Measurements from ENCODE around the gene LARP7. TPM values are rescaled to one million over a fixed set of nuclear protein-coding genes. Genes with fewer than 3 reads are reported as not detected.
"Not testable (repeated sequence)": the region's sequence is repeated elsewhere in the genome, so short reads cannot be mapped to it uniquely, and the experiment has no call there.

Gene LARP7
- total RNA-seq, 1 donor from 2014 or later: 154 TPM

DNA sequence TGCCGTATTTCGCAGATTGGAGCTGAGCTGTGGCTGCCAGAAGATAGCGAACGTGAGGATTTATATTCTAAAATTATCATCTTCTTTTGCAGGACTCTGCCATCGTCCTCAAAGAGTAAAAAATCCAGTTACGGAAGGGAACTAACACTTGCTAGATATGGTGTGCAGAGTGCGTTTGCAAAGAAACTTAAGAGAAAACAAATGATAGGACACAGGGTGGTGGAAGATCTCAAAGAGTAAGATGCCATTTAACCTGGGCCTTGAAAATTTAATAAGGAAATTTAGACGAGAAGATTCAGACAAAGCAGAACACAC lies 566 bp downstream of the LARP7 start:
- Mint-ChIP-seq H3K27me3 (ENCODE audit: insufficient read depth, low read depth) (peaks cover 2% of the 10 kb centered on the region), H3K9me3 (no peaks in the 10 kb centered on the region), H3K4me1 (peaks cover 8% of the 10 kb centered on the region), H3K36me3 (peaks cover 2% of the 10 kb centered on the region), H3K4me3 (no peak overlapping the region), H3K27ac (no peak overlapping the region)
- TF ChIP-seq CTCF (IDR thresholded peaks at IDR 0.05): no peak
- no peak for TF ChIP-seq EZH2 (IDR thresholded peaks at IDR 0.05)
- TF ChIP-seq EZH2phosphoT487 (IDR thresholded peaks at IDR 0.05): no peak
- Histone ChIP-seq H3K27ac (peak overlapping the region; percentile 94), H3K4me2 (peak overlapping the region; percentile 87), H4K20me1 (ENCODE audit: low read depth) (no peaks in the 10 kb centered on the region), H3K4me3 (peak overlapping the region; percentile 93), H3K79me2 (ENCODE audit: low read depth) (peaks cover 93% of the 10 kb centered on the region), H3F3A (ENCODE audit: low read depth) (peaks cover 77% of the 10 kb centered on the region), H3K9ac (peak overlapping the region; percentile 86), H3K36me3 (peaks cover 4% of the 10 kb centered on the region), H2AFZ (replicated peaks) (no peak overlapping the region), H3K27me3 (no peaks in the 10 kb centered on the region), H3K9me3 (ENCODE audit: low read depth) (no peaks in the 10 kb centered on the region), H3K4me1 (peaks cover 24% of the 10 kb centered on the region)
- no peak for DNase-seq (ENCODE audit: low spot score)

GRCh38 chr4:112642526-112642925 lies 5.6 kb downstream of the LARP7 start:
- Mint-ChIP-seq H3K27me3 (ENCODE audit: insufficient read depth, low read depth) (peaks cover 2% of the 10 kb centered on the region), H3K4me3 (no peak overlapping the region), H3K27ac (no peak overlapping the region), H3K4me1 (peaks cover 2% of the 10 kb centered on the region), H3K9me3 (no peaks in the 10 kb centered on the region), H3K36me3 (peaks cover 14% of the 10 kb centered on the region)
- Histone ChIP-seq H3K9me3 (ENCODE audit: low read depth) (no peaks in the 10 kb centered on the region), H3K4me2 (no peak overlapping the region), H3K9ac (no peak overlapping the region), H3K27me3 (no peaks in the 10 kb centered on the region), H3K4me1 (peaks cover 30% of the 10 kb centered on the region), H3K36me3 (peaks cover 8% of the 10 kb centered on the region), H3K79me2 (ENCODE audit: low read depth) (peaks cover 100% of the 10 kb centered on the region), H3K4me3 (no peak overlapping the region), H2AFZ (replicated peaks) (no peak overlapping the region), H4K20me1 (ENCODE audit: low read depth) (peaks cover 9% of the 10 kb centered on the region), H3K27ac (peak overlapping the region; percentile 80), H3F3A (ENCODE audit: low read depth) (peaks cover 96% of the 10 kb centered on the region)
- no peak for DNase-seq (ENCODE audit: low spot score)
- no peak for TF ChIP-seq EZH2phosphoT487 (IDR thresholded peaks at IDR 0.05)
- no peak for TF ChIP-seq EZH2 (IDR thresholded peaks at IDR 0.05)

DNA sequence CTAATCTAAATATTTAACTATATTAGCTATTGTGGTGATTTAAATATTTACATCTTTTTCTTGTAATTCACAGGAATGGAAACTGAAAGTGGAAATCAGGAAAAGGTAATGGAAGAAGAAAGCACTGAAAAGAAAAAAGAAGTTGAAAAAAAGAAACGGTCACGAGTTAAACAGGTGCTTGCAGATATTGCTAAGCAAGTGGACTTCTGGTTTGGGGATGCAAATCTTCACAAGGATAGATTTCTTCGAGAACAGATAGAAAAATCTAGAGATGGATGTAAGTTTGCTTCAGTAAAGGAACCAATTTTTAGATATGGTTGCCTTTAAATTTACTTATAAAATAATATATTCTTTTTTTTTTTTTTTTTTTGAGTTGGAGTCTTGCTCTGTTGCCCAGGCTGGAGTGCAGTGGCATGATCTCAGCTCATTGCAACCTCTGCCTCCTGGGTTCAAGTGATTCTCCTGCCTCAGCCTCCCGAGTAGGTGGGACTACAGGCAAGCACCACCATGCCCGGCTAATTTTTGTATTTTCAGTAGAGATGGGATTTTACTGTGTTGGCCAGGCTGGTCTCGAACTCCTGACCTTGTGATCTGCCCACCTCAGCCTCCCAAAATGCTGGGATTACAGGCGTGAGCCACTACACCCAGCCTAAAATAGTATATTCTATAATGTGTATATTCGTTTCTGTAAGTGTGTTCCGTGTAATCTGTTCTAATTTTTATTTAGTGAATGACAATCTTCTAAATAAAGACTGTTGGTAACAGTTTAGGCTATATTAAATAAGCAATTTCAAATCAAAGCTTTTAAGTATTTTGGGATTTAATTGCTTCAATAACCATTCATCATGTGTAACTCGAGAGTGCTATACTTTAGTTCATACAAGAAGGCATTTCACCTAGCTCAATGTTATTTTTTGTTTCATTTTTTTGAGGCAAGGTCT lies 7.9 kb downstream of the LARP7 start:
- H3K27ac Mint-ChIP-seq; H3K9me3 ChIP-seq (ENCODE audit: low read depth); H3K4me3 Mint-ChIP-seq; H3K9ac ChIP-seq; H4K20me1 ChIP-seq (ENCODE audit: low read depth); H3K27me3 Mint-ChIP-seq (ENCODE audit: insufficient read depth, low read depth); H3K27me3 ChIP-seq; H3K4me1 Mint-ChIP-seq; H3K9me3 Mint-ChIP-seq; H2AFZ ChIP-seq (replicated peaks); DNase-seq (ENCODE audit: low spot score): not testable (repeated sequence)
- H3K79me2 ChIP-seq (ENCODE audit: low read depth): peaks cover 100% of the 10 kb centered on the region
- H3K4me2 ChIP-seq: peak overlapping the region; percentile 99
- H3F3A ChIP-seq (ENCODE audit: low read depth): peaks cover 99% of the 10 kb centered on the region
- peaks cover 40% of the 10 kb centered on the region for H3K4me1 ChIP-seq
- H3K36me3 Mint-ChIP-seq: peaks cover 14% of the 10 kb centered on the region
- peak overlapping the region; percentile 93 for H3K4me3 ChIP-seq
- peaks cover 14% of the 10 kb centered on the region for H3K36me3 ChIP-seq
- peak overlapping the region; percentile 97 for H3K27ac ChIP-seq

DNA sequence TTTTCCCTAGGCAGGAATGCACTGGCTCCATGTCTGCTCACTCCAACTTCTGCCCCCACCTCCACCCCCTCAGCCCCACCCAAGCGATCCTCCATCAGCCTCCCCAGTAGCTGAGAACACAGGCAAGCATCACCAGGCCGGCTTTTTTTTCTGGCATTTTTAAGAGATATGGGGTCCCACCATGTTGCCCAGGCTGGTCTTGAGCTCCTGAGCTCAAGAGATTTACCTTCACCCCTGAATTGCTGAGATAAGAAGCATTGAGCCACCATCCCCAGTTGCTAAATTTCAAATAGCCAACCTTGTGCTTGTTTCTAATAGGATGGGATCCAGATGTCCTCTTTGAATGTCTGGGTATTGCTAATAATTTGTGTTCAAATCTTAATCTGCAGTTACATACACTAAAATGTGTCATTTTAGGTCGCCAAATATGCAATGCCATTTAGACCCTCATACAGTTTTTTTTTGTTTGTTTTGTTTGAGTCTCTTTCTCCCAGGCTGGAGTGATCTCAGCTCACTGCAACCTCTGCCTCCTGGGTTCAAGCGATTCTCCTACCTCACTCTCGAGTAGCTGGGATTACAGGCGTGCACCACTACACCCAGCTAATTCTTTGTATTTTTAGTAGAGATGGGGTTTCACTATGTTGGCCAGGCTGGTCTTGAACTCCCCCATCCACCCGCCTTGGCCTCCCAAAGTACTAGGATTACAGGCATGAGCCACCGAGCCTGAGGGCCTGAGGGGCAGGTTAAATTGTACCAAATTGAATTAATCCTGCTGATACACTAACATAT lies 8.8 kb downstream of the LARP7 start:
- no peak overlapping the region for H3K4me3 Mint-ChIP-seq
- H3K27me3 Mint-ChIP-seq (ENCODE audit: insufficient read depth, low read depth): no peaks in the 10 kb centered on the region
- H3F3A ChIP-seq (ENCODE audit: low read depth): peaks cover 100% of the 10 kb centered on the region
- H3K79me2 ChIP-seq (ENCODE audit: low read depth): peaks cover 100% of the 10 kb centered on the region
- no peaks in the 10 kb centered on the region for H3K9me3 Mint-ChIP-seq
- H3K27ac ChIP-seq: peak overlapping the region; percentile 97
- no peak for DNase-seq (ENCODE audit: low spot score)
- TF ChIP-seq EZH2phosphoT487 (IDR thresholded peaks at IDR 0.05) (no peak), CTCF (IDR thresholded peaks at IDR 0.05) (no peak), EZH2 (IDR thresholded peaks at IDR 0.05) (no peak)
- H4K20me1 ChIP-seq (ENCODE audit: low read depth): peaks cover 9% of the 10 kb centered on the region
- peak overlapping the region; percentile 99 for H3K4me2 ChIP-seq
- H3K9ac ChIP-seq: peak overlapping the region; percentile 72
- H3K9me3 ChIP-seq (ENCODE audit: low read depth): no peaks in the 10 kb centered on the region
- no peak overlapping the region for H3K27ac Mint-ChIP-seq
- H3K36me3 Mint-ChIP-seq: peaks cover 15% of the 10 kb centered on the region
- H3K4me1 ChIP-seq: peaks cover 48% of the 10 kb centered on the region
- peaks cover 14% of the 10 kb centered on the region for H3K4me1 Mint-ChIP-seq
- H3K4me3 ChIP-seq: peak overlapping the region; percentile 93
- H3K36me3 ChIP-seq: peaks cover 17% of the 10 kb centered on the region
- H2AFZ ChIP-seq (replicated peaks): no peak overlapping the region
- H3K27me3 ChIP-seq: no peaks in the 10 kb centered on the region
